ENCODE results near the gene NT5DC3. TPM values are rescaled to one million over a fixed set of nuclear protein-coding genes. Genes with fewer than 3 reads are reported as not detected.

Gene NT5DC3
- total and polyA plus RNA-seq, 9 of the 15 experiments (the other 6 are each of a cell fraction or from before 2014, with no cell fraction given): 6.3 to 33.5 (median 24.5) TPM

GRCh38 chr12:103887738-103888137, 46.7 kb upstream of the NT5DC3 start:
- no peak for DNase-seq (ENCODE audit: extremely low read depth in 1 of 4, low spot score in 3 of 4)
- ATAC-seq: no peak
- no peak overlapping the region for H3K27ac ChIP-seq (ENCODE audit: extremely low read depth, low read depth, low read length)
- ChIA-PET CTCF (ENCODE audit: low intra/inter-chr PET ratio) (no interaction called here), POLR2A (no interaction called here)
- H3K4me1 ChIP-seq (replicated peaks in 1 of 2; ENCODE audit: control insufficient read depth in 2 of 2, insufficient read depth in 2 of 2, low read length in 2 of 2): no peaks in the 10 kb centered on the region
- no peak for FAIRE-seq
- no peaks in the 10 kb centered on the region for H3K79me2 ChIP-seq (ENCODE audit: control insufficient read depth, insufficient read depth, low read length)
- H3K9ac ChIP-seq (ENCODE audit: insufficient read depth in 1 of 2, low read depth in 2 of 2, low read length in 2 of 2): no peak overlapping the region
- H3K36me3 ChIP-seq (ENCODE audit: control insufficient read depth, insufficient read depth, low read length): no peaks in the 10 kb centered on the region
- no peak overlapping the region for H3K4me3 ChIP-seq
- in situ Hi-C loops (cut with MboI) (loop anchor here (10.0 to 25.0 kb wide), 2 partner anchors 217 to 1900 kb away; no protein-coding TSS in a partner anchor), intact Hi-C loops (cut with micrococcal nuclease) (no loop called here)
- no TSS peak for BruUV-seq (replicated peaks)
- H2AFZ ChIP-seq (ENCODE audit: low read depth, low read length): no peak overlapping the region
- H3K4me2 ChIP-seq (ENCODE audit: insufficient read depth, low read length): no peak overlapping the region
- no peaks in the 10 kb centered on the region for H3K9me1 ChIP-seq (ENCODE audit: control insufficient read depth, insufficient read depth, low read length)
- H4K20me1 ChIP-seq (replicated peaks; ENCODE audit: control insufficient read depth, insufficient read depth, low read length): peaks cover 3% of the 10 kb centered on the region; the same call in 1 of the 2 replicates
- TF ChIP-seq FOXP1 (CRISPR knock-in tag; IDR thresholded peaks at IDR 0.05): no peak
- no peak for TF ChIP-seq ZNF232 (CRISPR knock-in tag; IDR thresholded peaks at IDR 0.05)
- no peak for TF ChIP-seq SMARCA5 (IDR thresholded peaks at IDR 0.05)
- no peak for TF ChIP-seq MECOM (CRISPR knock-in tag; IDR thresholded peaks at IDR 0.05)
- TF ChIP-seq CBFB (CRISPR knock-in tag; IDR thresholded peaks at IDR 0.05): no peak
- no peak for TF ChIP-seq RCOR1 (IDR thresholded peaks at IDR 0.05; ENCODE audit: borderline replicate concordance in 1 of 2, low read depth in 2 of 2, low read length in 2 of 2)
- no peak for TF ChIP-seq ARID3A (IDR thresholded peaks at IDR 0.05; ENCODE audit: borderline replicate concordance, low read depth, low read length)
- TF ChIP-seq RBM15 (IDR thresholded peaks at IDR 0.05; ENCODE audit: insufficient read depth, low read length): no peak
- TF ChIP-seq ID3 (CRISPR knock-in tag; IDR thresholded peaks at IDR 0.05): no peak
- TF ChIP-seq ID3 (tag; IDR thresholded peaks at IDR 0.05): no peak
- TF ChIP-seq ARID2 (IDR thresholded peaks at IDR 0.05): no peak
- TF ChIP-seq C11orf30 (IDR thresholded peaks at IDR 0.05; ENCODE audit: low read depth): no peak
- TF ChIP-seq CREB5 (CRISPR knock-in tag; IDR thresholded peaks at IDR 0.05): no peak
- no peak for TF ChIP-seq ZZZ3 (IDR thresholded peaks at IDR 0.05)
- TF ChIP-seq NBN (IDR thresholded peaks at IDR 0.05; ENCODE audit: low read depth): no peak
- TF ChIP-seq SREBF2 (CRISPR knock-in tag; IDR thresholded peaks at IDR 0.05): no peak
- TF ChIP-seq E4F1 (CRISPR knock-in tag; IDR thresholded peaks at IDR 0.05; ENCODE audit: borderline replicate concordance): no peak
- no peak for TF ChIP-seq ZNF197 (CRISPR knock-in tag; IDR thresholded peaks at IDR 0.05; ENCODE audit: low read depth)
- no peak for TF ChIP-seq E2F3 (CRISPR knock-in tag; IDR thresholded peaks at IDR 0.05)
- H3K27me3 ChIP-seq (ENCODE audit: control insufficient read depth in 2 of 2, insufficient read depth in 2 of 2, low read length in 2 of 2): peaks cover 11 to 12% of the 10 kb centered on the region in 2 experiments; a peak in 3 of 5 replicates
- H3K9me3 ChIP-seq (replicated peaks; ENCODE audit: control insufficient read depth, insufficient read depth, low read depth, low read length): no peaks in the 10 kb centered on the region
- 0% methylated on average over 1 of the region's 1 CpG for WGBS (ENCODE audit: insufficient coverage, low coverage, missing lambda C conversion rate)
